NCI-H446 treated with DMSO at 0.1 percent for 48 hours (cell line): Measurements from ENCODE around the gene PHLDB2.
"Not testable (repeated sequence)": the region's sequence is repeated elsewhere in the genome, so short reads cannot be mapped to it uniquely, and the experiment has no call there.

ENCODE experiments used
- DNase-seq: peaks from one replicate; lab custom pipeline; 2025; lab: John Stamatoyannopoulos, UW

PHLDB2 gene

DNA sequence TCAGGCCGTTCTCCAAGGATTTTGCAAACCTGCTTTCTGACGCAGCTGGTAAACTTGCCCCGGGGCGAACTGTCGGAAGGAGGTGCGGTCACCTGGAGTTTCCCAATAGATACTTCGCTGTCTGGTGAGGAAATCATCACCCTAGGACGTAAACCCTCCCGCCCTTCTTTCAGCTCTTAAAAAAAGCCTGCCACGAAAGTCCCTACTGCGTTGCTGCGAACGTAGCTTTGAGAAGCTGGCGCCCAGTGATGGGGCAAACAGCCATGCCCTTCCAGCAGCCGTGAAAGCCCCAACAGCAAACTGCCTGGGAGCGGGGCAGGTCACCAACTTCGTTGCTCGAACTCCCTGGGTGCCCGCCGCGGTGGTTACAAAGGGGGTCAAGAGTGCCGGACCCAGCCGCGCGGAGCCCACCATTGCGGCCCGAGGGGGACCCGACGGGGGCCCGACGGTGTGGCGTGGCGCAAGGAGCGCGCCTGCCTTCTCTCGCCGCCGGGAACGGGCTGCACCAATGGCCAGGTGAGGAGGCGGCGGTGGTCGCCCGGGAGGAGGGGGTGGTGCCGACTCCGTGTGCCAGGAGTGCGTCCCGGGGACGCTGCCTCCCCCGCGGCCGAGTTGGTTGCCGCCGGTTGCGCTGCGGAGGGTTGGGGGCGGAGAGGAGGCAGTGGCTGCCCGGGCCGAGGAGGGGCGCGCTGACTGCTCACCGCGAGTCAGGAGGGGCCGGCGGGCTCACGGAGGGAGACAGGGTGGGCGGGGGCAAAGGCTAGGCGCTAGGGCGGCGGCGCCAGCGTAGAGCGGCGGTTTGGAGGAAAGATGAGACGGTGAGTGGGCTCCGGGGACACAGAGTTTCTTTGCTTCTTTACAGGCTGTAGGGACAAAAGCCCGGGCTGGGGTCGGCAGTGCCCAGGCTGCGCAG, at the start of gene PHLDB2:
TSS of gene PHLDB2 (plus strand) at position 205 of the 913 bp plus-strand sequence. CDS start 24,813 bp downstream, outside the sequence.
- DNase-seq: no peak

DNA sequence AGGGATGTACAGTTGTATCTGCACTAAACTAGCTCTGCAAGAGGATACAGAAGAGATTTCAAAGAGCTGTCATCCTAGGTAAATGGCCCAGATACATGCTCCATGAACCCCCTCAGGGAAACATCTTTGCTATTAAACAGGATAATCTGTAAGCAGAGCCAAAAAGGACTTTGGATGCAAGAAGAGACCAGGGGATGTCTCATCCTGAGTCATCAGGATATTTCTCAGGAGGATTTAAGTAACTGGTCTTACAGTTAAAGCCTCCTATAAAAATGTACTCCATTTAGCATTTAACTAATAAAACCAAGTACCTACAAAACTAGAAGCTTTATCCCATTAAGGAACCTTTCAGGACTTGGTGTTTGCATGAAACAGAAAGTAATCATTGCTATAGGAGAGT, 48.2 kb upstream of the PHLDB2 start:
- DNase-seq: no peak

DNA sequence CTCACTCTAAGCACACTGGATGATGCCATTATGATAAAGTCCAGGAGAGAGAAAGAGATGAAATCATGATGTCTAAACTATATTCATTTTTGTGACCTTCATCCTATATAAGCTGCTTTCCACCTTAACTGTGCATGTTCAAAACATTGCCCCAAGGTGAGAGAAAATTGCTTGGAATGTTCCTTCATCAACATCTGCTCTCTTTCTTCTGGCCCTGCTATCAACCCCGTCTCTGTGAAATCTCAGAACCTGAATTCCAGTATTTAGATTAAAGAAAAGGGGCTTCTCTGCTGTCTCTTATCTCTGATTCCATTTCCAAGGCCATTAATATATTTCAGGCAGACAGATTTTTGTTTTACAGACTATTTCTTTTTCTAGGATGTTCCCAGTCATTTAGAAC, 47.3 kb upstream of the PHLDB2 start:
- DNase-seq: no peak

DNA sequence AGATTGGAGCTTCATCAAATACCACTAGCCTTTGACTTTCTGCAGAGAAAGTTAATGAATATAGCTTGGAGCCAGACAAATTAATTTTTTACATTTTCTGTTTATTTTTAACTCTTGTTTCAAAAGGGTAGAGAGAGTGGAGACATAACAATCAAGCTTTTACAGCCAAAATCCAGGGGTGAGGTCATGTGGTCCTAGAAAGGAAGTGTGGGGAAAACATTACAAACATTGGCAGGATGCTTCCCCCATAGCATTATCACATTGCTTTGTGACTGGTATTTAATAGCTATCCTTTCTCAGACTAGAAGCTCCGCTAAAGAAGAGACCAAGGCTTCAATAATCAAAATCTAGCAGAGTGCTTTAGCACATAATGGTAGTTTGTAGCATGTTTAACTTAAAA, 46.4 kb upstream of the PHLDB2 start:
- DNase-seq: no peak

DNA sequence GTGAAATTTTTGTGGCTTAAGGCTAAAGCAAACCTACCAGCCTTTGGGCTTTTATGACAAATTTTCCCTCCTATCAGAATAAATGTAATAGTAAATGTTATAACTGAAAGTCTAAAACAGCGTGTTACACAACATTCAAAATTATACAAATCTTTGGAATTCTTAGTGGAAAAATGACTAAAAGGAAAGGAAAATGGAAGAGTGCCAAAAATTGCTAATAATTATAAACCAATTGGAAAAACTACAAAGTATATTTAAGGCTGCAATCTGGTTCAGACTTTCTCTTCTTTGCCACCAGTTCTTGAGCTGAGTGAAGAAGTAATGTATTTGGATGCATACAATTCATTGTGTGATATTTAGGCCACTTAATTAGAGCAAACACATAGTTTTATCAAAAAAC, 45.6 kb upstream of the PHLDB2 start:
- no peak for DNase-seq

DNA sequence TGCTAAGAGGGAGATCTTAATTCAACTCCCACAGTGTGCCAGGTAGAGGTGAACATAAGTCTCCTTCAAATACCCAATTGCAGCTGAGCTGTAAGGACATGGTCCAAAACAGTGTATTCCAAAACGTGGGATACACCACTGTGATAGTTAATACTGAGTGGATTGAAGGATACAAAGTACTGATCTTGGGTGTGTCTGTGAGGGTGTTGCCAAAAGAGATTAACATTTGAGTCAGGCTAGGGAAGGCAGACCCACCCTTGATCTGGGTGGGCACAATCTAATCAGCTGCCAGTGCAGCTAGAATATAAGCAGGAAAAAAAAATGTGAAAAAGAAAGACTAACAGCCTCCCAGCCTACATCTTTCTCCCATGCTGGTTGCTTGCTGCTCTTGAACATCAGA, 45.1 kb upstream of the PHLDB2 start:
- DNase-seq: no peak

DNA sequence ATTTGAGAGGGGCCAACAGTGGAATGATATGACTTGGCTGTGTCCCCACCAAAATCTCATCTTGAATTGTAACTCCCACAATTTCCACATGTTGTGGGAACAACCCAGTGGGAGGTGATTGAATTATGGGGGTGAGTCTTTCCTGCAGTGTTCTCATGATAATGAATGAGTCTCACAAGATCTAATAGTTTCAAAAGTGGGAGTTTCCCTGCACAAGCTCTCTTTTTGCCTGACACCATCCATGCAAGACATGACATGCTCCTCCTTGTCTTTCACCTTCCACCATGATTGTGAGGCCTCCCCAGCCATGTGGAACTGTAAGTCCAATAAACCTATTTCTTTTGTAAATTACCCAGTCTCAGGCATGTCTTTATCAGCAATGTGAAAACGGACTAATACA, 42.3 kb upstream of the PHLDB2 start:
- not testable (repeated sequence) for DNase-seq

DNA sequence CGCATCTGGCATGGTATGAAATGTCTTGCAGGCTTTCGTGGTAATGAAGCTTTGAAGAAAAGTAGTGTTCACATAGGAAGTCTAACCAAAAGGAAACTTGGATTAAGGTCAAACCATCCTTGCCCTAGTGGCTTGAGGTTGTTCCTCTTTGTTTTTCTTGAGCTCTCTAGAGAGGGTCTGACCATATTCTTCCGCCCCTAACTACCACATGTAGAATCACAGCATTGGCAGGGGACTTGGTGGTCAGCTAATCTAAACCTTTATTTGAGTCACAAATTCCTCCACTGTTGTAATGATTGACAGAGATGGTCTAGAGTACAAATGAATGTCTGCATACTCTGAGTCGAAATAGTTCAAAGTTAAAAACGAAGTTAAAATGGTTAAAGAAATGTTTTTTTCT, 39.1 kb upstream of the PHLDB2 start:
- DNase-seq: no peak

DNA sequence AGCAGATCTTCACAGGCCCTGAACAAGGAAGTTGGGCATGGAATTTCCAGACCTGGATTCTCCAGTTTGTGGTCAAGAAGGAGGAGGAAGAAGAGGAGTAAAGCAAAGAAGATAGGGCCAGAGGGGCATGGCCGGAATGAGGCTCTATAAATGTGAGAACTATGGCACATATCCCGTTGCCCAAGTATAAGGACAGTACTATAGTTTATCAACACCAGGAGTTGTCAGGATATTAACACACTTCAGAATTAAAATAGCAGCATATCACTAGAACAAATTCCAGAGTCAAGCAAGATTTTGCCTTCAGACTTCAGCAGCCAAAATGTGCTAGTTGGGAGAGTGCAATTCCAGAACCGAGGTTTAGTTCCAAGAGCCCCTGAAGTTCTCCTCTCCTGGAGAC, 38.4 kb upstream of the PHLDB2 start:
- no peak for DNase-seq

DNA sequence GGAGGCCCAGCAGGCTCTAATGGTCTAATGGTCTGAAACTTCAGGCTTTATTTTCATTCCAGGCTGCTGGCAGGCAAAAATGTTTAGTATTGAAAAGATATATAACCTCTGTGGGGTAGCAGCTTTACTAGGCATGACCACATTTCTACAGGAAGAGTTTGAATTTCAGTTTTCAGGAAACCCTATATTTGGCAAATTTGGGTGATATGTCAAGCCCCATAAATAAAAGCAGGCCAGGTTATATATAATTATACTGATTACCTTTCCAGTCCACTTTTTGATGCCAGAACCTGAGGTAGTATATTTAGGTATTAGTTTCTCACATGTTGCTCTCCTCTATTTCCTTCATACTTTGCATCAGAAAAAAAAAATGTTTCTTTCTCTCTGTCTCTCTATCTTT, 37.2 kb upstream of the PHLDB2 start:
- no peak for DNase-seq

DNA sequence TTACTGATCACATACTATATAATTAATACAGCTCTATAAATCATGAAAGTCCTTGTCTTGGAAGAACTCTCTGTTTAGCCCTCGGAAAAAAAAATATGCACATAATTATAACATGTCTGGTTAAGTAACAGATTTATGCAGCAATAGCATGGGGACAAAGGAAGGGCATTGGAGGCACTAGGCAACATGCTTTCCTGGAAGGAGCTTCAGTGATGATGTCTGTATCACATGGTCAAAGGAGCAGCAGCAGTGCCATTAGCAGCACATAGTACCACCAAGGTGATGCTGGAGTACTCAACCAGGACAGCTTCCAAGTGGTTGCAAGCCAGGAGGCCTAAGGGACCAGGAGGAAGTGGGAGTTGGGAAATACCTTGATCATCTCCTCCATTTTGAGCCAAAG, 36.3 kb upstream of the PHLDB2 start:
- no peak for DNase-seq

DNA sequence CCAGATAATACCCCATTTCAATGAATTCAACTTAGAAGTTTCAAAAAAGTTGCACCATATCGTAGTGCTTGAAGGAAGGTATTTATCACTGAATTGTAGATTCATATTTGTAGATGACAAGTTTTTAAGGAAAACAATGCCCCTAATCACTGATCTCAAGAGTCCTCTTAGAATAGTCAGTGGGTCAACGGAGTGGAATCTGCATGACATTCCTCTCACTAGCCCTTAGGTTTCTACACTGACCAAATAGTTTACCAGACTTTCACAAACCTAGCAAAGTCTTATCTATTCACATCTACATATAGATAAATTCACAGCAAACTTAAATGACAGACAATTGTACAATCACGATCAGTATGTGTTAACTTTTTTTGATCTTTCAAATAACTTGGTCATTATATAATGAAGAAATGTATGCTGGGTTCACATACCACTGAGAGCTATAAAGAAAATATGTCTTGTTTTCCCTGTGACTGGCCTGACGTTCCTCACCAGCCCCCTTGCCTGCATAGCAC, 35.7 kb upstream of the PHLDB2 start:
- no peak for DNase-seq

DNA sequence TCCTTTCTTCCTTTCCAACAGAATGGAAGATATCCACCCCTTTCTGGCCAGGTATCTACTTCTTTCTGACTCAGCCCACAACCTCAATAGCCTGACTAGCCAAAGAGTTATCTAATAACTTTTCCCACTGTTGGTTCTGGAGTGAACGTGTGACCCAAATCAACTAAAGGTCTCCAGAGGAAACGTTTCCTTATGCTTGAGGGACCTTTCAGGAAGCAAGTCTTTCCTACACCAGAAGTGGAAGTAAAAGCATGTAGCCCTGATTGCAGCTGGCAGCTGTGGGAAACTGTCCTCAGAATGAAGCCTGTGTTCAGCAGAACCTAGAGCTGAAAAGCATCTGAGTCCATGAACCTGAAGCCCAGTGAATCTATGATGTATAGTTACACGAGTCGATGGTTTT, 34.7 kb upstream of the PHLDB2 start:
- no peak for DNase-seq

DNA sequence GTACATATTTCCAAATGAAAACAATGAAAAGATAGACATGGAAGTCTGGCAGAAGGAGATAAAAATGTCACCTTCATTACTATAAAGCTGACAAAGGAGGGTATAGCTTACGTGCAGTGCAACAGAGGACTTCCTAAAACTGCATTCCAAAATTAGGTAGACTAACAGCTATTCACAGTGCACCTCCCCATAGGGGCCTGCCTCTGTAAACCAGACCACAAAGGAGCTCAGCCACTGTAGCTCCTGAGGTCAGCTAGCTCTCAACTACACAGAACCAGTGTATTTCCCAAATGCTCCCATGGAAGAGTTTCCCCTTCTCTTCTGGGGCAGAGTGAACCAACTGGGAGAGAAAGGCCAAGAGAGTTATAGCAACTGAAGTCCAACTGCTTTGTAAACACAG, 31.2 kb upstream of the PHLDB2 start:
- DNase-seq: no peak

DNA sequence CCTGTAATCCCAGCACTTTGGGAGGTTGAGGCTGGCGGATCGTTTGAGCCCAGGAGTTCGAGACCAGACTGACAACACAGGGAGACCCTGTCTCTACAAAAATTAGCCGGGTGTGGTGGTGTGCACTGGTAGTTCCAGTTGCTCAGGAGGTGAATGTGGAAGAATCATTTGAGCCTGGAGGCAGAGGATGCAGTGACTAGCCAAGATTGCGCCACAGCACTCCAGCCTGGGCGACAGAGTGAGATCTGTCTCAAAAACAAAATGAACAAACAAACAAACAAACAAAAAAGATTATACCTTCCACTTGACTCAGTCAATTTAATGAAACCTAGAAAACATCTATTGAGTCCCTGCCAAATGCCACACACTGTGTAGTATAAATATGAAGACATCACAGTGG, 30.5 kb upstream of the PHLDB2 start:
- no peak for DNase-seq

DNA sequence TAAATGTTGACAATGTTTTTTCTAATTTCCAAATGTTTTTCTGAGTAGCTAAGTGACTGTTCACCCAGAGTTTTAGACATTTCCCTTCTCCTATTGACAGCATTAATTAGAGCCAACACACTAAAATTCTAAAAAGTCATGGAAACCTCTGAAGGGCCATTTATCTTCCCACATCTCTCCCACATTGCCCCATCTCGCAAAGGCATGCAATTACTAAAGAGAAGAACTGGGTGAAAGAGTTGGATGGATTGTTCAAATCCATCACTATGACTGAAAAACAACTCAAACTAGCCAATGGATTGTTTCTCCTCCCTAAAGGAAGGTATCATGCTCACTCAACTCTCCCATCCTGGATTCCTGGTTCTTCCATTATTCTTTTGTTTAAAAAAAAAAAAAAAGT, 30.0 kb upstream of the PHLDB2 start:
- DNase-seq: no peak

DNA sequence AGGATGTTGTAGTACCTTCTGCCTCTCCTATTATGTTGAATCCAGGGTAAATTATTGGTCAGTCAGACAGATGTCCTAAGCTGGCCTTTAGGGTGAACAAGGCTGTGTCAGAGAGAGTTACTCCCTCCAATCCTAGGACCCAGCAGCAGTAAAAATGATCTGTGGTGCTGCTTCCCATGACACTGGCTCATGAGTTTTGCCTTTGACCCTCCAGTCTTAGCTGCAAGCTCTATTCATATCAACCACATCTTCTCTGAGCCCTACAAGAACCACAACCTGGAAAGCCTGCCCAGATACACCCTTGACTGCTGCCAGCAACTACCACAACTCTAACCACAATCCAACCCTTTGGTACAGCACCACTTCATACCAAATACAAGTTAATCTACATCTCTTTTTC, 27.2 kb upstream of the PHLDB2 start:
- no peak for DNase-seq

DNA sequence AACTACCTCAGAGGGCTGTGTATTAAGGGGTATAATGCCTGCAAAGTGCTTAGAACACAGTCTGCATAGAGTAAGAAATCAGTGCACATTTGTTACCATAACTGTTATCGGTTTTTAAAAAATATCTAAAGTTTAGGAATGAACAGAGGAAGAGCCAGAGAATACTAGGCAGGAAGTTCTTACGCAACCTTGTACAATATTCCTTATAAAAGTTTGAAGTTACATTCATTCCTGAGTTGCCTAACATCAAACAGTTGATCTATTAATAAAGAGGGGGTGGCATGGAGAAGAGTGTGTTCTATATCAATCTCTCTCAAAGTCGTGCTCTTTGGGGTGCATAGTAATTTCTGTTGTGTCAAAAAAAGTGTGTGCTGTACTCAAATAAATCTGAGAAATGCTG, 22.0 kb upstream of the PHLDB2 start:
- DNase-seq: no peak

DNA sequence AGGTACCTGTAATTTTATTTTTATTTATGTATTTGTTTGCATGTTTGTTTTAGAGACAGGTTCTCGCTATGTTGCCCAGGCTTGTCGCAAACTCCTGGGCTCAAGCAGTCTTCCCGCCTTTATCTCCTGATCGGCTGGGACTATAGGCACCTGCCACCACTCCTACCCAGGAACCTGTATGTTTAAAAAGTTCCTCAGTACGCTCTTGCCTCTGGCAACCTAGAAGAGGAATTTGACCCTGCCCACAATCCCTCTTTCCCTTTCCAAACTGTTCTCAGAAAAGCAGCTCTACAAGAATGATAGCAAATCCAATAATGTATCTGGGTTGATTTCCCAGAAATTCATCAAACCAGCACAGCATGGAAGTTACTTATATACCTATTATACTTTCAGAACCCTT, 20.9 kb upstream of the PHLDB2 start:
- no peak for DNase-seq

DNA sequence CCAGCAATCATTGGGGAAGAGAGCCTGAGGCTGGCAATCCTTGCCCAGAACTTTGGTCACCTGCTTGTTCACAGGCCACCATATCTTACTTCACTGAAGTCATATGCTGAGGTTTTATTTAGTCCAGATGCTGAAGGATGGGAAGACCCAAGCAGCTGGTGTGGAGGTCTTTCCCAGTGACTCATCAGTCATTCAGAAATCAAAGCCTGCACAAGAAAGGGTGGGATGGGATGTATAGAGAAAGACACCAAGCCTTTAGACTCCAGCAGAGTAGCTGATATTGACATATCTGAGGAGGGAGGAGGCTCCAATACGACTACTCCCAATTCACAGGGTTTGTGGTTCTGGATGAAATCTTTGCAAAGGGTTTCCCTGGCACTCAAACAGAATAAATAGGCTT, 13.0 kb upstream of the PHLDB2 start:
- DNase-seq: no peak

DNA sequence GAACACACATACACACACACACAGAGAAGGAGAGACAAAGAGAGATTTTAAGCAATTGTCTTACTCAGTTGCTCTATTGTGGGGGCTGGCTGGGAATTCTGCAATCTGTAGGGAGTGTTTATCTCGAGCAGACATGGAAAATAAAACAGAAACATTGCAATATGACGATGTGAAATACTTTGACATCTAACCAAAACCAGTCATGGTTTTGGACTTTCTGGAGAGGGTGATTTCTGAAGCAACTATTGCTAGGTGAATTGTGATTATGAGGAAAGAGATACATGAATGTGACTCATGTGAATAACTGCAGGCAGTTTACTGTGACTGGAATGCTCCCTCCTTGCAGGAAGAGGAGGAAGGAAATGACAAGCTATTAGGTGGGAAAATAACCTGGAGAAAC, 12.3 kb upstream of the PHLDB2 start:
- no peak for DNase-seq

DNA sequence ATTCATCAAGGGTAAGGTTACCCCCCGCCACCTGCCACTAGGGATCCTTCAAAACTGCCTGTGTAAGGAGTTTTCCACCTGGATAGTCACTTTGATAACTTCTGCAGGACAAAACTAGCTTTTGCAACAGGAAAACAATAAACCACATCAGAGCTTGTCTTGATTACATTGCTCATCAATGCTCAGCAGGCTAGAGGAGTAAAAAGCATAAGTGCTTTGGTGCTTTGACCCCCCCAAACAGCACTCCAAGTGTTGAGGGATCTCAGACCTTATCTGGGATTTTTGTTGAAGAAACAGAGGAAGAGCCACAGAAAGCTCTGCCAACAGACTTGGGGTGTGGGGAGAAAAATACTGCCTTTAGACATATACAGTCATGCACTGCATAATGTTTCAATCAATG, 10.8 kb upstream of the PHLDB2 start:
- DNase-seq: no peak

DNA sequence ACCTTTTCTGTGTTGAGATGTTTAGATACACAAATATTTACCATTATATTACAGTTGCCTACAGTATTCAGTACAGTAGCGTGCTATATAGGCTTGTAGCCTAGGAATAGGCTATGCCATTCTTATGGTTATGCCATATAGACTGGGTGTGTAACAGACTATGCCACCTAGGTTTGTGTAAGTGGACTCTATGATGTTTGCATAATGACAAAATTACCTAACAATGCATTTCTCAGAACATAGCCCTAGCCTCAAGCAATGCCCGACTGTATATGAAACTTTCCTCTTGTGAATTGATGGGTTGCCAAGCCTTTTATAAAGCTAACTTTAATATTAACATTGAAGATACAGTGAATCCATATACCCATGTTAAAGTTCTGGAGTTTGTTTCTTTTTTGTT, 10.3 kb upstream of the PHLDB2 start:
- DNase-seq: no peak

DNA sequence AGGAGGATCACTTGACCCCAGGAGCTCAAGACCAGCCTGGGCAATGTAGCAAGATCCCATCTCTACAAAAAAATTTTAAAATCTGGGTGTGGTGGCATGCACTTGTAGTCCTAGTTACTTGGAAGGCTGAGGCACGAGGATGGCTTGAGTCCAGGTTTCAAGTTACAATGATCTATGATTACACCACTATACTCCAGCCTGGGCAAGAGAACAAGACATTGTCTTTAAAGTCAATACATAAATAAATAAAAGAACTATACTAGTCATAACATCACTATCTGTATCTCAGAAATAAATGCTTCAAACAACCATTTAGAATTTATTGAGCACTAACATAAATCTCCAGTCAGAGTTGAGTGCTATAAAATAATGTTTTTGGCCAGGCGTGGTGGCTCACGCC, 8.5 kb upstream of the PHLDB2 start:
- no peak for DNase-seq
